Mesenchymal stem cell (in vitro differentiated cells and primary cell): ENCODE data around the gene PRPF40B.

Experiments
- DNase-seq: peaks from one replicate; pipeline ENCODE4 v3.0.0-alpha.2; 2013
- H2AFZ ChIP-seq: one replicate; pipeline ENCODE4 v1.6.1; 2013; ENCODE audit warnings: low read depth, mild to moderate bottlenecking, control low read depth, inconsistent platforms, low read length, moderate library complexity
- H2AK5ac ChIP-seq: 2 replicates; pipeline ENCODE4 v1.6.1; 2013; ENCODE audit warnings: low read length, moderate library complexity, mild to moderate bottlenecking, inconsistent platforms; ENCODE audit not compliant: severe bottlenecking
- H2BK120ac ChIP-seq: one replicate; pipeline ENCODE4 v1.6.1; 2013; ENCODE audit warnings: low read depth, mild to moderate bottlenecking, inconsistent platforms, low read length, moderate library complexity
- H2BK12ac ChIP-seq, 2 experiments: one replicate each; pipeline ENCODE4 v1.6.1; 2013; ENCODE audit warnings: inconsistent platforms in 2 of 2, low read length in 2 of 2, mild to moderate bottlenecking in 2 of 2, moderate library complexity in 2 of 2, control low read depth in 1 of 2
- H2BK15ac ChIP-seq: one replicate; pipeline ENCODE4 v1.6.1; 2013; ENCODE audit warnings: mild to moderate bottlenecking, low read depth, inconsistent platforms; ENCODE audit not compliant: poor library complexity, severe bottlenecking
- H2BK5ac ChIP-seq: 2 replicates; pipeline ENCODE4 v1.6.1; 2013; ENCODE audit warnings: low read depth, mild to moderate bottlenecking, low read length, control low read depth, inconsistent platforms; ENCODE audit not compliant: poor library complexity, severe bottlenecking
- H3K14ac ChIP-seq, 2 experiments: one replicate each; pipeline ENCODE4 v1.6.1; 2013; ENCODE audit warnings: inconsistent platforms in 2 of 2, low read length in 2 of 2, control low read depth in 1 of 2, mild to moderate bottlenecking in 1 of 2, moderate library complexity in 1 of 2
- H3K18ac ChIP-seq, 2 experiments: one replicate each; pipeline ENCODE4 v1.6.1; 2013; ENCODE audit warnings: inconsistent platforms in 2 of 2, low read length in 2 of 2, control low read depth in 1 of 2, low read depth in 1 of 2, mild to moderate bottlenecking in 1 of 2
- H3K23ac ChIP-seq, 2 experiments: one replicate each; pipeline ENCODE4 v1.6.1; 2013; ENCODE audit warnings: inconsistent platforms in 2 of 2, low read length in 2 of 2, mild to moderate bottlenecking in 2 of 2, moderate library complexity in 2 of 2, control low read depth in 1 of 2
- H3K27ac ChIP-seq: 2 replicates; pipeline ENCODE4 v1.5.1; 2013; ENCODE audit warnings: mild to moderate bottlenecking, moderate library complexity, low read length, control low read depth, inconsistent platforms; ENCODE audit not compliant: poor library complexity, severe bottlenecking
- H3K27me3 ChIP-seq, 2 experiments: 2 replicates each; pipeline versions ENCODE4 v1.6.1 to v1.7.0; 2013; ENCODE audit warnings: low read length in 2 of 2, mild to moderate bottlenecking in 2 of 2, moderate library complexity in 2 of 2, control low read depth in 1 of 2, inconsistent platforms in 1 of 2; ENCODE audit not compliant: control insufficient read depth in 1 of 2, insufficient read depth in 1 of 2
- H3K36me3 ChIP-seq, 2 experiments: 2 replicates each; pipeline versions ENCODE4 v1.6.1 to v1.7.0; 2013; ENCODE audit warnings: low read length in 2 of 2, control low read depth in 1 of 2, inconsistent platforms in 1 of 2, low read depth in 1 of 2, mild to moderate bottlenecking in 1 of 2; ENCODE audit not compliant: insufficient read depth in 2 of 2, control insufficient read depth in 1 of 2
- H3K4ac ChIP-seq, 2 experiments: one replicate each; pipeline ENCODE4 v1.6.1; 2013; ENCODE audit warnings: inconsistent platforms in 2 of 2, low read length in 2 of 2, mild to moderate bottlenecking in 2 of 2, moderate library complexity in 2 of 2, control low read depth in 1 of 2, low read depth in 1 of 2
- H3K4me1 ChIP-seq: 2 replicates; pipeline ENCODE4 v1.6.1; 2013; ENCODE audit warnings: low read depth, low read length, control low read depth; ENCODE audit not compliant: control insufficient read depth, insufficient read depth
- H3K4me2 ChIP-seq: 2 replicates; pipeline ENCODE4 v1.6.1; 2013; ENCODE audit warnings: low read length, mild to moderate bottlenecking, inconsistent platforms; ENCODE audit not compliant: poor library complexity, severe bottlenecking
- H3K4me3 ChIP-seq, 2 experiments: 2 replicates each; pipeline versions ENCODE4 v1.5.1 to v1.7.0; 2013; ENCODE audit warnings: low read length in 2 of 2, mild to moderate bottlenecking in 2 of 2, control low read depth in 1 of 2, low read depth in 1 of 2; ENCODE audit not compliant: insufficient read depth in 1 of 2
- H3K79me1 ChIP-seq: replicated peaks from 2 replicates; pipeline ENCODE4 v1.6.1; 2013; ENCODE audit warnings: mild to moderate bottlenecking, control low read depth, low read length, inconsistent platforms; ENCODE audit not compliant: poor library complexity, severe bottlenecking
- H3K9ac ChIP-seq: 2 replicates; pipeline ENCODE4 v1.7.0; 2013; ENCODE audit warnings: mild to moderate bottlenecking, low read length, moderate library complexity
- H3K9me3 ChIP-seq: 2 replicates; pipeline ENCODE4 v1.7.0; 2013; ENCODE audit warnings: mild to moderate bottlenecking, low read length; ENCODE audit not compliant: control insufficient read depth
- H4K8ac ChIP-seq: one replicate; pipeline ENCODE4 v1.6.1; 2013; ENCODE audit warnings: inconsistent platforms, mild to moderate bottlenecking, low read length, moderate library complexity
- H4K91ac ChIP-seq: one replicate; pipeline ENCODE4 v1.6.1; 2013; ENCODE audit warnings: mild to moderate bottlenecking, low read length, inconsistent platforms
- WGBS: methylation state at CpG from one replicate; pipeline ENCODE4 v1.1.7; 2013; ENCODE audit warnings: mixed read lengths; 5-methylcytosine and 5-hydroxymethylcytosine counted together

PRPF40B gene

DNA sequence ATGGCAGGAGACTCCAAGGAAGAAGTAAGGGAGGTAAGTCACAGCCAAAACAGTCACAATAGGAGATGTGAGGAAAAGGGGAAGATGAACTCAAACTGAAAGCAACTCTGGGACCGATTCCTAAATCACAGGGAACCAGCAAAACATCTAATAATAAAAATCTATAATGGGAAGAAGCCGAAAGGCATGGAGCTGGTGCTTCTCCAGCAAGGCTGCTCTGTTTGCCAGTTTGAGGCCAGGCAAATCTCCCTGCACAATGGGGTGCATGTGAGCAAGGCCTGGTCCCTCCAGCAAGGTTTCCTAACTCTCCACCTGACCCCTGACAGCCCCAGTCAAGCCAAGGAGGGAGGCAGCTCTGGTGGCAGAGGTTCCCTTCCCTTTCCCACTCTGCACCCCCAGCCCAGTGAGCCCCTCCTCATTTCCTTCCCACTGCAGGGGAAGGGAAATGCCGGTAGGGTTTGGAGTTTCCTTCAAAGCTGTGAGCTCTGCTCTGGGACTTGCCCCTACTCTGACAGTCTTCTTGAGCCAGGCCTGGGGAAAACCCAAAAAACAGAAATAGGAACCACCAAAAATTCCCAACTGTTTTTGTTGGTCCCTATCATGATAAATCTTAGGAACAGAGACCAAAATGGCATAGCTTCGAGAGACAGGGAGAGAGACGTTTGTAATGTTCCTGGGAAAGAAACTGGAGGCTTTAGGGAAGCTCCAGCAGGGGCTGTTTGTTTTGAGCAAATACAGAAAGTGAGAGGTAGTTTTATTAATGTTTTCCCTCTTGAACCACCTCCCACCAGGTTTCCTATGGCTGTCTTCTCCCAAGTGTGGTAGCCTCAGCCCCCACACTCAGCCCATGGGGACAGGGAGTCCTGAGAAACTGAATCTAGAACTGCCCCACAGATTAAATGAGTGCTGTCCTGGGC, 49.2 kb downstream of the PRPF40B start:
- peak overlapping the region in 1 of 2 experiments; percentile 22 for H3K4me3 ChIP-seq
- H3K9ac ChIP-seq: peak overlapping the region; percentile 52
- no peak overlapping the region for H3K23ac ChIP-seq
- no peak overlapping the region for H2AFZ ChIP-seq
- peak overlapping the region; percentile 90 for H4K91ac ChIP-seq
- peak overlapping the region; percentile 75 to 95 for H3K4ac ChIP-seq
- peak overlapping the region; percentile 65 for H2BK120ac ChIP-seq
- H3K9me3 ChIP-seq: no peaks in the 10 kb centered on the region
- H2AK5ac ChIP-seq: peak overlapping the region; percentile 29
- peak overlapping the region; percentile 75 to 79 for H3K18ac ChIP-seq
- no peaks in the 10 kb centered on the region for H3K27me3 ChIP-seq
- WGBS: 69% methylated on average over 5 of the region's 5 CpGs
- no peak overlapping the region for H2BK5ac ChIP-seq
- no peak overlapping the region for H3K27ac ChIP-seq
- DNase-seq: peak; percentile 47
- H2BK12ac ChIP-seq: peak overlapping the region; percentile 84 to 99
- H2BK15ac ChIP-seq: no peak overlapping the region
- H3K4me1 ChIP-seq: peaks cover 25% of the 10 kb centered on the region
- peaks cover 39% of the 10 kb centered on the region for H3K79me1 ChIP-seq
- H3K14ac ChIP-seq: peak overlapping the region in 1 of 2 experiments; percentile 29
- peak overlapping the region; percentile 65 for H4K8ac ChIP-seq
- no peak overlapping the region for H3K4me2 ChIP-seq
- no peaks in the 10 kb centered on the region for H3K36me3 ChIP-seq

DNA sequence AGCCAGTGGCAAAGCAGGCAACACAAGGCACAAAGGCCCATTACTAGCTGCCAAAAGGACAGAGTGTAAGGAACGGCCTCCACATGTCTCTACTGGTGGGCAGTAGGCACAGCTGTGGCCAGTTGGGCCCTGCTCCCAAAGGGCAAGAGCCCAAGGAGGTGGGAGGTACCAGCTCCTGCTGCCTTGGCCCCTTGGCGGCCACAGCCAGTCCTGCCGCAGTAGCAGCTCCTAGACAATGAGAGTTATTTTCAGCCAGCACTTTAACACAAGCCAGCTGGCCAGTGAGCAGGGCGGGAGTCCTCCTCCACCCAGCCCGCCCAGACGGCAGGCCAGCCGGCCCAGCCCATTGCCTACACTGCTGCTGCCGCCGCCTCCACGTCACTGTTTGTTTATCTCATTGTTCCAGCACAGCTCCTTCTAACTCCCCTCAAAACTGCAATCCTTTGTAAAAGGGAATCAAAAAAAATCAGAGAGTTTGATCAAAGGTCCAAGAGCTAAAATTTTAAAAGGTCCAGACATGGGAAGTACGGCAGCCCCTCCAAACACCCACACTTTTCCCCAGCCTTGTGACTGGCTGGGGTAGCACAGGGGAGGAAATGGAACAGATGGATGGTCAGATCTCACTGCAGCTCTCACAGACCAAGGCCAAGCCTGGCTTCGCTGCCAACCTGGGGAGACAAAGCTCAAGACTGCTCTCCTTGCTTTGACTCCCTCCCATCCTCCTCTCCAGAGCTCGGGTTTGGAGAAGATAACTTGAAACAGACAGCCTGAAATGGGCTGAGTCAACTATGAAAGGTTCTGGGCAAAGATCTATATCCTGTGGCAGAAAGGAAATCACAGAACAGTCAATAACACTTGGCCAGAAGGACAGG, 50.3 kb downstream of the PRPF40B start:
- Histone ChIP-seq H3K9me3 (no peaks in the 10 kb centered on the region), H2AFZ (no peak overlapping the region), H3K4me2 (no peak overlapping the region), H3K18ac (peak overlapping the region; percentile 81 to 100), H2BK120ac (peak overlapping the region; percentile 91), H3K23ac (peak overlapping the region in 1 of 2 experiments; percentile 84), H3K4ac (peak overlapping the region; percentile 92 to 96), H3K4me3 (peak overlapping the region in 1 of 2 experiments; percentile 62), H2BK12ac (peak overlapping the region; percentile 97 to 99), H2BK5ac (no peak overlapping the region), H4K8ac (peak overlapping the region; percentile 87), H3K14ac (peak overlapping the region in 1 of 2 experiments; percentile 93), H3K27me3 (no peaks in the 10 kb centered on the region), H3K36me3 (no peaks in the 10 kb centered on the region), H2AK5ac (peak overlapping the region; percentile 89), H3K27ac (peak overlapping the region; percentile 43), H2BK15ac (peak overlapping the region; percentile 87), H3K4me1 (peaks cover 26% of the 10 kb centered on the region), H3K79me1 (peaks cover 40% of the 10 kb centered on the region), H4K91ac (peak overlapping the region; percentile 90), H3K9ac (peak overlapping the region; percentile 87)
- 9% methylated on average over 10 of the region's 13 CpGs for WGBS
- DNase-seq: peak; percentile 98

DNA sequence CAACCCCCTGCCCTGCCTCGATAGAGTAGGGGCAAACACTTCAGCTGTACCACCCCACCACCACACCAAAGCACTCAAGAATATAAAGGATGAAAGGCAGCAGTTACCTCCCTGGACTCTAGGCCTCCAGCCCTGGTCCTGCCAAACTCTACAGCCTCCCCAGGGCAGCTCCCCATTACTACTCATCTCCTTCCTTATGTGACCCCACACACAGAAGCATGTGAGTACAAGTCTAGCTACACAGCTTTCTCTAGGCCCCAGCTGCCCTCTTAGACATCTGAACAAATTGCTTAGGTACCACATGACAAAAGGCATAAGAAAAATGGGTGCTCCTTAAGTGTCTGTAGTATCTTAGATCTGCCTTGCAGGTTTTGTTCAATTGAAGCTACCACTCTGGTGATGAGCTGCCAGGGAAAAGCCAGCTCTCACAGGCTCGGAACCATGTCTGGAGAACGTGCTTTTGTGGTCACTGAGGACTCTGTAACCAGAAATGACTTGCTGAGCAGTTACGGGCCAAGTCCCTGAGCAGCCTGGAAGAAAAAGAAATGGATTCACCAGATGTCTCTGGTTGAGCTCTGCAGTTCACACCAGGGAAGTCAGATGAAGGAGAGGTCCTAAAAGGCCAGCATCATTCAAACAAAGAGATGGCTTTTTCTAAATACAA, 51.1 kb downstream of the PRPF40B start:
- Histone ChIP-seq H2AK5ac (peak overlapping the region; percentile 89), H3K18ac (peak overlapping the region; percentile 81 to 100), H3K4ac (peak overlapping the region; percentile 92 to 96), H2BK15ac (peak overlapping the region; percentile 87), H2BK5ac (no peak overlapping the region), H3K36me3 (no peaks in the 10 kb centered on the region), H2BK12ac (peak overlapping the region; percentile 93 to 97), H3K27me3 (no peaks in the 10 kb centered on the region), H2AFZ (no peak overlapping the region), H2BK120ac (peak overlapping the region; percentile 91), H4K8ac (peak overlapping the region; percentile 87), H3K4me3 (peak overlapping the region in 1 of 2 experiments; percentile 62), H3K4me1 (peaks cover 28% of the 10 kb centered on the region), H3K4me2 (no peak overlapping the region), H3K23ac (peak overlapping the region in 1 of 2 experiments; percentile 10), H3K9ac (peak overlapping the region; percentile 87), H3K79me1 (peaks cover 38% of the 10 kb centered on the region), H3K9me3 (no peaks in the 10 kb centered on the region), H4K91ac (peak overlapping the region; percentile 55), H3K27ac (no peak overlapping the region), H3K14ac (peak overlapping the region in 1 of 2 experiments; percentile 93)
- WGBS: 57% methylated on average over 4 of the region's 4 CpGs
- DNase-seq: peak; percentile 65
